IPS-15b (cell line): Measurements from ENCODE around the gene LAMTOR1.
A peak's percentile ranks its signal among the peaks of the same experiment; 100 is the strongest.

Experiments
- H3K27me3 ChIP-seq: one replicate; pipeline ENCODE4 v1.6.1; 2013; ENCODE audit warnings: low read length; ENCODE audit not compliant: control insufficient read depth, insufficient read depth
- H3K36me3 ChIP-seq: one replicate; pipeline ENCODE4 v1.6.1; 2013; ENCODE audit warnings: low read length; ENCODE audit not compliant: control insufficient read depth, insufficient read depth
- H3K4me1 ChIP-seq: one replicate; pipeline ENCODE4 v1.6.1; 2013; ENCODE audit warnings: mild to moderate bottlenecking, low read length; ENCODE audit not compliant: control insufficient read depth, insufficient read depth
- H3K4me3 ChIP-seq: one replicate; pipeline ENCODE4 v1.5.1; 2013; ENCODE audit warnings: low read depth, low read length
- H3K9ac ChIP-seq: one replicate; pipeline ENCODE4 v1.6.1; 2013; ENCODE audit warnings: low read depth, mild to moderate bottlenecking, low read length
- H3K9me3 ChIP-seq: one replicate; pipeline ENCODE4 v1.6.1; 2013; ENCODE audit warnings: mild to moderate bottlenecking, low read length; ENCODE audit not compliant: control insufficient read depth, insufficient read depth

Gene LAMTOR1

GRCh38 chr11:72091292-72091691 is 11.8 kb downstream of the LAMTOR1 start:
- H3K4me3 ChIP-seq, result no peak overlapping the region
- H3K27me3 ChIP-seq, result no peaks in the 10 kb centered on the region
- H3K9me3 ChIP-seq, result no peaks in the 10 kb centered on the region
- H3K36me3 ChIP-seq, result peaks cover 10% of the 10 kb centered on the region
- no peak overlapping the region for H3K9ac ChIP-seq
- H3K4me1 ChIP-seq, result no peaks in the 10 kb centered on the region

DNA sequence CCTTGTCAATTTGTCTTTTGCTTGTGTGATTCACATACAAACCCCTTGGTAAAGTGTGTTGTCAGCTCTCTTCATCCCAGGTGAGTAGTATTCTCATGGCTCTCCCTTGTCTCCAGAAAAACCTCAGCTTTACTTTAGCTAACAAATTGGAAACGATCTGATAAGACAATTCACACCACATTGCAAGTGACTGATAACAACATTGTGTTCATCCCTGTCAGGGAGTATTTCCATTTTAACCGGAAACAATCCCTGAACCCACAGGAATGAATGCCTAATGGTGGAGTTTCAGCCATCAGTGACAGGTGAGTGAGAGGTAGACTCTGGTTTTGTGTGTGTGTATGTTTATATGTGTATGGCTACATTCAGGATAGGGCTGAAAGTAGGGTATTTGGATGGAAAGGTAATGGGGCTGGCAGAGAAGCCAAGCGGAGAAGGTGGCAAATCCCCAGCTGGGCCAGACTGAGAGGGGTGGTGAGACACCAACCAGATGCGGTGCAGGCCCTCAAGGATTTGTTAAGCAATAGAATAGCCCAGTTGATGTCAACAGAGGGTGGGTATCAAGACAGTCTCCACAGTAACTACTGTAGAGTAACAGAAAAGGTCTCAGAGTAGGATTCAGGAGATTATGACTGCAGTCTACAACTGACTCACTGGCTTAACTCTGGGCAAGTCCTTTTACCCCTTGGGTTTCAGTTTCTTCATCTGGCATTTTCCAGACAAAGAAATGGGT is 14.9 kb downstream of the LAMTOR1 start:
- no peaks in the 10 kb centered on the region for H3K9me3 ChIP-seq
- H3K36me3 ChIP-seq, result no peaks in the 10 kb centered on the region
- H3K4me3 ChIP-seq, result no peak overlapping the region
- no peak overlapping the region for H3K9ac ChIP-seq
- no peaks in the 10 kb centered on the region for H3K27me3 ChIP-seq
- no peaks in the 10 kb centered on the region for H3K4me1 ChIP-seq

GRCh38 chr11:72085621-72086351 is 17.3 kb downstream of the LAMTOR1 start:
- no peaks in the 10 kb centered on the region for H3K4me1 ChIP-seq
- no peak overlapping the region for H3K4me3 ChIP-seq
- no peak overlapping the region for H3K9ac ChIP-seq
- no peaks in the 10 kb centered on the region for H3K27me3 ChIP-seq
- no peaks in the 10 kb centered on the region for H3K9me3 ChIP-seq
- H3K36me3 ChIP-seq, result no peaks in the 10 kb centered on the region

- H3K27me3 ChIP-seq, result no peaks in the 10 kb centered on the region
- H3K4me1 ChIP-seq, result no peaks in the 10 kb centered on the region
- H3K9me3 ChIP-seq, result no peaks in the 10 kb centered on the region
- no peaks in the 10 kb centered on the region for H3K36me3 ChIP-seq
- no peak overlapping the region for H3K9ac ChIP-seq
- no peak overlapping the region for H3K4me3 ChIP-seq
These were observed 18.1 kb downstream of the LAMTOR1 start for GRCh38 chr11:72084965-72085364.

DNA sequence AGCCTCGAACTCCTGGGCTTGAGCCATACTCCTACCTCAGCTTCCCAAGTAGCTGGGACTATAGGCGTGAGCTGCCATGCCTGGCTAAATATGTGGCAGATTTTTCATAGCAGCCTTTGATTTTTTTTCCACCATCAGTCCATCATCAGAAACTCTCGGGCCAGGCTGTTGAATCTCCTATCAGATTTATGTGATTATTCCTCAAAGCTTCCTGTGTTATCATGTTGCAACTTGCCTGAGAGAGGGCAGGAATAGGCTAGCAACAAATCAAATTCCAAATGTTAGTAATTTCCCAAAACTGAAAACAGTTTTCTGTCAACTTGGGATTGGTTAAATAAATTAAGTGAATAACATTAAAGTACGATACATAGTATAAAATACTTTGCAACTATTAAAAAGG is 19.0 kb downstream of the LAMTOR1 start:
- Histone ChIP-seq H3K9ac (no peak overlapping the region), H3K9me3 (no peaks in the 10 kb centered on the region), H3K27me3 (no peaks in the 10 kb centered on the region), H3K4me1 (no peaks in the 10 kb centered on the region), H3K4me3 (no peak overlapping the region), H3K36me3 (no peaks in the 10 kb centered on the region)

DNA sequence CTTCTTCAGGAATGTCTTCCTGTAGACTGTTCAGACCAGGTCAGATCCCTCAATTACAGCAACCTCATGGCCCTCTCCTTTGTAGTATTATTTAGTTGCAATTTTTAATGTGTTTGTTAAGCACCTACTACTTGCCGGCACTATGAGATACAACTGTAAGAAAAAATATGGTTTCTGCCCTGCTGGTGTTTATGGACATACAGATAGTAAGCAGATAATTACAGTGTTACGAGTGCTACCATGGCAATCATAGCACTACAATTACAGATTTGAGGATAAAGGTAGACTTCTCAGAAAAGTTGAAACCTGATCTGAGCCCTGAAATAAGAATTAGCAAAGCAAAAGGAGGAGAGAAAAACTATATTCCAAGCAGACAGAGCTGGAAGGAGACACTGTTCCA is 19.7 kb downstream of the LAMTOR1 start:
- Histone ChIP-seq H3K4me1 (no peaks in the 10 kb centered on the region), H3K4me3 (no peak overlapping the region), H3K27me3 (no peaks in the 10 kb centered on the region), H3K36me3 (no peaks in the 10 kb centered on the region), H3K9me3 (no peaks in the 10 kb centered on the region), H3K9ac (no peak overlapping the region)

DNA sequence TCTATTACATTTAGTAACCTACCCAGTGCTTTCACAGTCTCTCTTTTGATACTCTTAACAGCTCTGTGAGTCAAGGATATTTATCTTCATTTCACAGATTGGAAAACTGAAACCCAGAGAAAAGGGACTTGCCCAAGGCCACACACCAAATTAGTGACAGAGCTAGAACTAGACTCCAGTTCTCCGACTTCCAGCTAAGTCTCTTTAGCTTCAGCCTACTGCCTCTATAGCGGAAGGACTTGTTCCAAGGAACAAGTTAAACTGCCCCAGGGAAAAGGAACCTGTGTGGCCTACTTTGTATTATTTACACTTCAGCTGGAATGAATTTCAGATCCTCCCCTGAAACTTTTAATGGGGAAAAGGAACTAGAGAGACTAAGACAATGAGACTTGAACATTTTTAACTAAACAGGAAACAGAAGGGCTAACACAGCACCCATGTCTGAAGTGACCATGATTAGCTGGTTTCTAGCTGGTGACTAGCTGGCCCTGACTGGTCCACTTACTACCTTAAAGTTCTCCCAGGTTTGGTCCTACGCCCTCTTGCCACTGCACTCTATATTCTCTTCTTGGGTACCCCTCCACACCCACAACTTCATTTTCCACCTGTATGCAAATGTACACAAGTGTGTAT is 21.2 kb downstream of the LAMTOR1 start:
- no peak overlapping the region for H3K9ac ChIP-seq
- H3K36me3 ChIP-seq, result no peaks in the 10 kb centered on the region
- no peak overlapping the region for H3K4me3 ChIP-seq
- no peaks in the 10 kb centered on the region for H3K4me1 ChIP-seq
- no peaks in the 10 kb centered on the region for H3K9me3 ChIP-seq
- no peaks in the 10 kb centered on the region for H3K27me3 ChIP-seq

- Histone ChIP-seq H3K4me1 (no peaks in the 10 kb centered on the region), H3K9me3 (no peaks in the 10 kb centered on the region), H3K9ac (peak overlapping the region; percentile 88), H3K27me3 (no peaks in the 10 kb centered on the region), H3K4me3 (peak overlapping the region; percentile 81), H3K36me3 (no peaks in the 10 kb centered on the region)
These were observed 21.9 kb downstream of the LAMTOR1 start for GRCh38 chr11:72081184-72081644.

DNA sequence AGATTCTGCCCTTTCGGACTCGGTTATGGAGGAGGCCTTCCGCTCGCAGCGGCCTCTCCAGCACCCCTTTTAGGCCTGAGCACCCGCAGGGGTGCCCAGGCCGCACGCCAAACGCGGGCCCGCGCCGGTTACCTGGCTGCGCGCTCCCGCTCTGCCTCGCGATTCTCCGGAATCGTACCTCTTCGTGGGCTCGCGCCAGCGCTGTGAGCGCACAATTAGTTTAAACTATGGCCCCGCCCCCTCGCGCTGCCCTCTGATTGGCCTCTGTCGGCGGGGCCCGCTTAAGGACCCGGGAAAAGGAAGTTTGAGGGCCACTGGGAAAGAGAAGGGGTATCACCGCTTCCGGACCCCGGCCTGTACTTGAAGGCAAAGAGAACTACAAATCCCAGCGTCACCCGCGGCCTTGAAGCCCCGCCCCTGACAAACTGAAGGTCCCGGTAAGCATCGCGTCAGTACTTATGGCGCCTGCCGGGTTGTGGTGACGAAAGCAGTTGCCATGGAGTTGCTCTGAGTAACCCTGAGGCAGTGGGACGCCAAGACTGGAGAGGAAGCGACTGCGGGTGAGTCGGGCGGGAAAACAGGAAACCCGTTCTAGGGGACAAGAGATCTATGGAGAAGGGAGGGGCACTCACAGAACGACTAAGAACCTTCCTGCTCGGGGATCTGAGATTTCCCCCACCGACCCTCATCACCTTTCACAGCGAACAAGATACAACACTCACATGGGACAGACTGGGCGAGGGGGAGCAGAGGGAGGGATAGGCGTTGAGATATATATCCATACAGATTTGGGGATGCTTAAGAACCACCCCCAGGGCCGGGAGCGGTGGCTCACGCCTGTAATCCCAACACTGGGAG is 22.5 kb downstream of the LAMTOR1 start, which contains the start of the genes LRRC51 and NUMA1:
TSS of gene LRRC51 (plus strand) at position 525 of the 858 bp plus-strand sequence. CDS start 8,234 bp downstream, outside the sequence.
TSS of gene NUMA1 (minus strand) at position 217 of the 858 bp plus-strand sequence. CDS start 44,599 bp downstream, outside the sequence.
- no peaks in the 10 kb centered on the region for H3K9me3 ChIP-seq
- H3K36me3 ChIP-seq, result no peaks in the 10 kb centered on the region
- H3K4me3 ChIP-seq, result peak within 1 kb of the TSS; percentile 82
- H3K4me1 ChIP-seq, result no peaks in the 10 kb centered on the region
- H3K27me3 ChIP-seq, result no peaks in the 10 kb centered on the region
- H3K9ac ChIP-seq, result peak within 1 kb of the TSS; percentile 88

DNA sequence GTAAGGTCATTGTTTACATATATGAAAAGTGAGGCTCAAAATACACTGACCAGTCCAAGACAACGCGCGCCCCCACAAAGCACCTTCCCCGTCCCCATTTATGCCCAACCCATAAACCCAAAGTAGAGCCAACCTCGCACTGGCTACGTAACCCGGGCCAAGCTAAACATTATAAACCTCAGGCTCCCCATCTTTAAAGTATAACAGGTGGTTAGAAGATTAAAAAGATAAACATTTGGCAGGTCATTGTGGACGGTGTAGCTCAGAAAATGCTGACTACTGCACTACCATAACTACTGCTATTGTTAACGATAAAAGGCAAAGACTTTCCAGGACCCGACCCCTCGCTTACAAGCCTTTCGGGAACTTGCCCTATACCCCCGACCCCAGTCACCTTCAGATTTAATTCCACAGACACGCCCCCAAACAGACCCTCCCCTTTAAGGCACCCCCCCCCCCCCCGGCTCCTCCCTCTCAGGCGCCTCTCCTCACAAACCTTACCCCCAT is 23.2 kb downstream of the LAMTOR1 start:
- Histone ChIP-seq H3K27me3 (no peaks in the 10 kb centered on the region), H3K9me3 (no peaks in the 10 kb centered on the region), H3K36me3 (no peaks in the 10 kb centered on the region), H3K9ac (peak overlapping the region; percentile 81), H3K4me3 (peak overlapping the region; percentile 82), H3K4me1 (no peaks in the 10 kb centered on the region)

- Histone ChIP-seq H3K4me1 (no peaks in the 10 kb centered on the region), H3K9ac (no peak overlapping the region), H3K4me3 (peak overlapping the region; percentile 82)
These were observed 24.6 kb downstream of the LAMTOR1 start for GRCh38 chr11:72078477-72078876.

More at GRCh38 chr11:72078477-72078876, 24.6 kb downstream of the LAMTOR1 start:
- Histone ChIP-seq H3K36me3 (no peaks in the 10 kb centered on the region), H3K27me3 (no peaks in the 10 kb centered on the region), H3K9me3 (no peaks in the 10 kb centered on the region)
